ENCODE measurements around the gene SLC16A8.

- TF ChIP-seq CTCF (IDR thresholded peaks at IDR 0.05) (no peak), POLR2AphosphoS5 (IDR thresholded peaks at IDR 0.05) (no peak), POLR2A (IDR thresholded peaks at IDR 0.05) (no peak)
These were observed 41.1 kb upstream of the SLC16A8 start for GRCh38 chr22:38125038-38125610.
